Measurements from ENCODE around the gene B3GNT5. TPM values are rescaled to one million over a fixed set of nuclear protein-coding genes. Genes with fewer than 3 reads are reported as not detected.

The B3GNT5 gene
- total and polyA plus RNA-seq, 2 of the 8 experiments (the other 6 are each of a cell fraction or from before 2014, with no cell fraction given) = 2.4 to 9.7 TPM

GRCh38 chr3:183313351-183313750 is 60.3 kb downstream of the B3GNT5 start:
- no peak overlapping the region for H3K56ac ChIP-seq (replicated peaks; ENCODE audit: insufficient read length, low read depth, low read length)
- WGBS, 2 experiments (ENCODE audit: extremely low coverage in 1 of 2, insufficient coverage in 1 of 2, insufficient read length in 1 of 2, insufficient replicate concordance in 2 of 2, low coverage in 1 of 2, low lambda C conversion rate in 2 of 2, missing lambda C conversion rate in 1 of 2) = 95% methylated on average over 4 of the region's 4 CpGs; no CpG with 5 or more reads in 1 of the 2 experiments
- no peak overlapping the region for H2AFZ ChIP-seq (ENCODE audit: low read length)
- no peak overlapping the region for H2AK5ac ChIP-seq (ENCODE audit: low read depth, low read length)
- no peaks in the 10 kb centered on the region for H3K23me2 ChIP-seq (ENCODE audit: low read depth, low read length)
- no peak for DNase-seq (ENCODE audit: low read depth in 1 of 2, low spot score in 2 of 2)
- H3K4me3 ChIP-seq (ENCODE audit: extremely low read depth in 1 of 4, insufficient read depth in 2 of 4, low read depth in 3 of 4, low read length in 4 of 4) = no peak overlapping the region
- TF ChIP-seq CEBPB (IDR thresholded peaks at IDR 0.05; ENCODE audit: low read depth, low read length) = no peak
- no peak for TF ChIP-seq TCF12 (IDR thresholded peaks at IDR 0.05; ENCODE audit: low read depth, low read length)
- TF ChIP-seq PHF8 (conservative IDR thresholded peaks at IDR 0.05; ENCODE audit: low read depth, low read length) = no peak
- no peak for TF ChIP-seq KDM1A (IDR thresholded peaks at IDR 0.05; ENCODE audit: borderline replicate concordance, low read length)
- H3K27ac ChIP-seq (ENCODE audit: low read depth, low read length) = no peak overlapping the region
- peaks cover 0 to 20% (median 3%) of the 10 kb centered on the region in 4 experiments; a peak in 4 of 8 replicates for H3K36me3 ChIP-seq (ENCODE audit: control insufficient read depth in 2 of 4, insufficient read depth in 4 of 4, low read length in 3 of 4)
- H2BK20ac ChIP-seq (ENCODE audit: low read length) = no peak overlapping the region
- H2BK5ac ChIP-seq (ENCODE audit: low read depth, low read length) = no peak overlapping the region
- peaks cover 0 to 2% (median 0%) of the 10 kb centered on the region in 4 experiments; a peak in 1 of 7 replicates for H3K4me1 ChIP-seq (replicated peaks in 1 of 4; ENCODE audit: control insufficient read depth in 3 of 4, insufficient read depth in 4 of 4, low read length in 3 of 4)
- no peaks in the 10 kb centered on the region for H3K9me3 ChIP-seq (ENCODE audit: insufficient read depth in 2 of 2, low read depth in 1 of 2, low read length in 1 of 2)
- no peak overlapping the region for H3K18ac ChIP-seq (ENCODE audit: extremely low read depth, low read length)
- H3K4me2 ChIP-seq (ENCODE audit: insufficient read depth in 1 of 2, low read depth in 2 of 2, low read length in 2 of 2) = no peak overlapping the region
- H4K5ac ChIP-seq (ENCODE audit: insufficient read length, low read depth, low read length) = no peak overlapping the region
- H3K27me3 ChIP-seq (replicated peaks in 1 of 4; ENCODE audit: control insufficient read depth in 3 of 4, extremely low read depth in 1 of 4, insufficient read depth in 3 of 4, low read length in 3 of 4) = no peaks in the 10 kb centered on the region
- FAIRE-seq = no peak
- no peaks in the 10 kb centered on the region for H3K79me1 ChIP-seq (ENCODE audit: low read depth, low read length)
- H3K23ac ChIP-seq (ENCODE audit: insufficient read length) = no peak overlapping the region
- POLR2A ChIA-PET (ENCODE audit: partially characterized antibody) = no interaction called here
- no peak overlapping the region for H3K9ac ChIP-seq (replicated peaks in 1 of 4; ENCODE audit: extremely low read depth in 1 of 4, low read depth in 3 of 4, low read length in 3 of 4)
- CTCF ChIA-PET (ENCODE audit: partially characterized antibody) = interaction anchor here (0.6 to 0.9 kb wide), 2 partner anchors 118 to 189 kb away, joined by 3 read pairs; no protein-coding TSS in a partner anchor
- no peak overlapping the region for H3K4ac ChIP-seq (replicated peaks; ENCODE audit: insufficient read length, low read depth, low read length)
- H2BK15ac ChIP-seq (ENCODE audit: low read length) = no peak overlapping the region
- no peak overlapping the region for H3K14ac ChIP-seq (ENCODE audit: insufficient read length)
- no peak overlapping the region for H2BK12ac ChIP-seq (ENCODE audit: low read depth, low read length)
- H4K91ac ChIP-seq (replicated peaks; ENCODE audit: insufficient read length, low read length) = no peak overlapping the region
- H4K20me1 ChIP-seq (replicated peaks in 1 of 2; ENCODE audit: control insufficient read depth in 1 of 2, insufficient read depth in 2 of 2, low read length in 2 of 2) = no peaks in the 10 kb centered on the region
- H4K8ac ChIP-seq (ENCODE audit: extremely low read depth, insufficient read depth, low read length) = no peak overlapping the region
- H2BK120ac ChIP-seq (replicated peaks; ENCODE audit: low read depth, low read length) = no peak overlapping the region
- H3K79me2 ChIP-seq (ENCODE audit: control insufficient read depth in 1 of 2, insufficient read depth in 2 of 2, low read length in 2 of 2) = no peaks in the 10 kb centered on the region

All from H1 (cell line).